Mucosa of descending colon (tissue), 3 donors: ENCODE measurements around the gene HTRA3. TPM values are rescaled to one million over a fixed set of nuclear protein-coding genes. Genes with fewer than 3 reads are reported as not detected.

Experiments
- ATAC-seq: fragments of 200-7000 bp; cut with Tn5 transposase; one replicate; pipeline ENCODE4 v1.9.1; 2020; ENCODE audit warnings: mild to moderate bottlenecking, moderate library complexity
- DNase-seq, 3 donors: peaks; one replicate each; pipeline ENCODE4 v3.0.0-alpha.2; 2020
- H3K36me3 ChIP-seq: fragments of 200-600 bp; one replicate; pipeline ENCODE4 v1.8.0; 2021; ENCODE audit warnings: low read depth, mild to moderate bottlenecking
- H3K4me1 ChIP-seq: fragments of 200-600 bp; one replicate; pipeline ENCODE4 v1.8.0; 2021; ENCODE audit warnings: low read depth, mild to moderate bottlenecking
- H3K4me3 ChIP-seq: fragments of 200-600 bp; one replicate; pipeline ENCODE4 v1.8.0; 2021; ENCODE audit warnings: mild to moderate bottlenecking
- H3K9me3 ChIP-seq: fragments of 200-600 bp; one replicate; pipeline ENCODE4 v1.8.0; 2021; ENCODE audit warnings: mild to moderate bottlenecking
- intact Hi-C, 2 donors: fragments of 100-400 bp; cut with DNase I in 1 of 2; cut with micrococcal nuclease in 1 of 2; formaldehyde crosslinking; loops; one replicate each; pipeline versions ENCODE4 v1.11.0 to v1.11.1; 2022; cut with DNase I, micrococcal nuclease
- total RNA-seq, 3 donors: library from RNA; stranded (reverse); fragmentation: NEBNext Ultra II Directional in 2 of 3; extraction: Animal tissue kit (Norgen Biotek cat#: 25700) in 2 of 3; gene quantifications; one replicate each; pipeline versions ENCODE4 v1.2.1 to v1.2.4, GENCODE V29; 2021 to 2023
- TF ChIP-seq, protein P1 (sequence below): fragments of 200-600 bp; IDR thresholded peaks from one replicate; pipeline ENCODE4 v1.8.0; 2022; ENCODE audit warnings: antibody characterized with exemption, mild to moderate bottlenecking
- donor health status: DM: no; HTN: no; CAD: no; lungs with moderate emphysema.
- donor health status: DM: no; HTN: no; CAD: no.
- donor health status: DM: no; HTN: yes; CAD: no.

HTRA3 gene
- total RNA-seq, 3 donors from 2014 or later: 2.5 to 18.5 (median 4.2) TPM

DNA sequence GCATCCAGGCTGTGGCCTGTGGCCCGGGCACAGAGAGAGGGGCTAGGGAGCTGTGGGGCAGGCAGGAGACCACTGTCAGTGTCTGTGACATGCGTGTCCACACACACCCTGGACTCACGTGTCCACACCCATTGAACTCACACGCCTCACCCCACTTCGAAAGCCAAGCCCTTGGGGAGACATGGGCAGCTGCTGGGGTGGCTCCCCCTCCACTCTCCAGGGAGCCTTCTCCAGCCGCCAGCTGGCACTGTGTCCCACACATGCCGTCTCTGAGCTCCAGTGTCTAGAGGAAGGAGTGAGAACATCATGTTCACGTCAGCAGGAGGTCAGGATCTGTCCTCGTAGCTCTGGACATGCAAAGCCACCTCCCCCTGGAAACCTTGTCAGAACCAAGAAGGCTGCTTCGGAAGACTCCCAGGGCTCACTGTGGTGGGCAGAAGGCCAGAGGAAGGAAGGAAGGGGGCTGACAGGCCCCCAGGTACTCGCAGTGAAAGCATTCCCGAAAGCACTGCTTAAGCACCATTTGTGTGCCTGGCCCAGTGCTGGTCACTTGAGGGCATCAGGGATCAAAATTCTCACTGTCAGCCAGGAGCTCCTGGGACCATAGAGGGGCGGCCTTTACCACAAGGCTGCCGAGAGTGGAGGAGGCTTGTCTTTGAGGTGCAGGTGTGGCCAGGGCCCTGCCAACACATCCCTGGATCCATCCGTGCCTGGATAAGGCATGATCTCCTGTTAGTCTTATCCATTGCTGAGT, 61.4 kb downstream of the HTRA3 start:
- Histone ChIP-seq H3K9me3 (no peaks in the 10 kb centered on the region), H3K4me3 (no peak overlapping the region), H3K4me1 (peaks cover 2% of the 10 kb centered on the region), H3K36me3 (no peaks in the 10 kb centered on the region)
- intact Hi-C loops: no loop called here
- DNase-seq (peak in 1 of 3 donors; percentile 33), ATAC-seq (peak; percentile 32)
- TF ChIP-seq, protein P1, sequence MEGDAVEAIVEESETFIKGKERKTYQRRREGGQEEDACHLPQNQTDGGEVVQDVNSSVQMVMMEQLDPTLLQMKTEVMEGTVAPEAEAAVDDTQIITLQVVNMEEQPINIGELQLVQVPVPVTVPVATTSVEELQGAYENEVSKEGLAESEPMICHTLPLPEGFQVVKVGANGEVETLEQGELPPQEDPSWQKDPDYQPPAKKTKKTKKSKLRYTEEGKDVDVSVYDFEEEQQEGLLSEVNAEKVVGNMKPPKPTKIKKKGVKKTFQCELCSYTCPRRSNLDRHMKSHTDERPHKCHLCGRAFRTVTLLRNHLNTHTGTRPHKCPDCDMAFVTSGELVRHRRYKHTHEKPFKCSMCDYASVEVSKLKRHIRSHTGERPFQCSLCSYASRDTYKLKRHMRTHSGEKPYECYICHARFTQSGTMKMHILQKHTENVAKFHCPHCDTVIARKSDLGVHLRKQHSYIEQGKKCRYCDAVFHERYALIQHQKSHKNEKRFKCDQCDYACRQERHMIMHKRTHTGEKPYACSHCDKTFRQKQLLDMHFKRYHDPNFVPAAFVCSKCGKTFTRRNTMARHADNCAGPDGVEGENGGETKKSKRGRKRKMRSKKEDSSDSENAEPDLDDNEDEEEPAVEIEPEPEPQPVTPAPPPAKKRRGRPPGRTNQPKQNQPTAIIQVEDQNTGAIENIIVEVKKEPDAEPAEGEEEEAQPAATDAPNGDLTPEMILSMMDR: no peak

DNA sequence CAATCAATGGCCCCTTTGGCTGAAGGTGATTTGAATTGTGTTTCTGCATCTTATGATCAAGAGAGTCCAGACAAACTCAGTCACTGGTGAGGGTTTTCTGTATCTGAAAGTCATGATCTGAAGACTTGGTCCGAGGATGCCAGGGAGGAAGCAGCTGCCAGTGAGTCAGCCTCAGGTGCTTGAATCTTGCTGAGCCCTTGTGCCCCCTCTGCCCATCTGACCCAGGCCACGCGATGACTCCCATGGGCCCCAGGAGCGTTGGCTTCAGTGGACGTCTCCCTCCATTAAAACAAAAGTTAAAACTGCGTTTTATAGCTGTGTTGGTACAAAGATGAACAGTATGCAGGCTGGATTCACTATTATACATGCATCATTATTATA, 62.0 kb downstream of the HTRA3 start:
- Histone ChIP-seq H3K36me3 (no peaks in the 10 kb centered on the region), H3K9me3 (no peaks in the 10 kb centered on the region), H3K4me1 (peaks cover 2% of the 10 kb centered on the region), H3K4me3 (no peak overlapping the region)
- TF ChIP-seq, protein P1: no peak
- DNase-seq (no peak), ATAC-seq (no peak)
- intact Hi-C loops: no loop called here

DNA sequence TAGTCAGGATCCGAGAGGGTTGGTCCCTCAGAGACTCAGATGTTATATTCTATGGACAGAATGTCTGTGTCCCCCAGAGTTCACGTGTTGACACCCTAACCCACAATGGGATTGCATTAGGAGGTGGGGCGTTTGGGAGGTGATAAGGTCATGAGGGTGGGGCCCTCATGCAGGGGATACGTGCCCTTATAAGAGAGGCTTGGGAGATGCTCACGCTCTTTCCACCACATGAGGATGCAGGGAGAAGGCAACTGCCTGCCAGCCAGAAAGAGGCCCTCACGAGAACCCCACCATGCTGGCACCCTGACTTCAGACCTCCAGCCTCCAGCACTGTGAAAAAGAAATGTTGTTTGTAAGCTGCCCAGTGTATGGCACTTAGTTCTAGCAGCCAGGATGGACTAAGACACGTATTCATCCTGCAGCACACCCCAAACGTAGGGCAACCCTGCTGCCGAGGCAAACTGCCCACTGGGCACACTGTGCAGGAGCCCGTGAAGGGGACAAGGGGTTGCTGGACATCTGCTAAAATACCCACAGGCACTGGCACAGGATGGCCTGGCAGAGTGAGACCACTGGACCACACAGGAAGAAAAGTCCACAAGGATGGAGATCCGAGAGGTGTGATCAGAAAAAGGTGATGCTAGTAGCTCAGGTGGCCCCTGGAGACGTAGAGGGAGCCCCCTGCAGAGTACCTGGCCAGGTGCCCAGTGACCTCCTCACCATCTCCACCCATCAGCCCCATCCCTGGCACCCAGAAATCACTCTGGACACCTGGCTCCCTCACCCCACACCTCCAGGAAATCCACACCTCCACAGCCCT, 62.7 kb downstream of the HTRA3 start:
- ATAC-seq: no peak
- no peak overlapping the region for H3K4me3 ChIP-seq
- H3K4me1 ChIP-seq: peaks cover 2% of the 10 kb centered on the region
- intact Hi-C loops: no loop called here
- no peaks in the 10 kb centered on the region for H3K9me3 ChIP-seq
- TF ChIP-seq, protein P1: no peak
- DNase-seq: no peak
- no peaks in the 10 kb centered on the region for H3K36me3 ChIP-seq

DNA sequence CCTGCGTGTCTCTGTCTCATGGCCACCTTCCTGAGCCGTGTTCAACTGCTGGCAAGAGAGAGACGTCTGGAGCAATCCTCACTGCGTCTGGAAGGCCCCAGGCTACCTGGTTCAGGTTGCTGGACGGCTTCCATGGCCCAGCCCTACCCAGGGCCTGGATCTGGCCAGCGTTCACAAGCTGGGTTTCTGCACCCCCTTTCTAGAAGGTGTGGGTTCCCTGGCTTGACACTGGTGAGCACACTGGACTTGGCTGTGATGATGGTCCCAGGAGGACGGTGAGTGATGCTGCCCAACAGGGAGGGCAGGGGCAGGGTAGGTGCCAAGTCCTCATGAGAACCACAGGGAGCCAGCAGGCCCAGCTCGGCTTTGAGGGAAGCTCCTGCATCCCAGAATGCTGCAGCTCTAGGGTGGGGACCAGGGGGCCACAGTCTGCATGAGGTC, 63.4 kb downstream of the HTRA3 start:
- intact Hi-C loops: no loop called here
- H3K4me1 ChIP-seq: peaks cover 2% of the 10 kb centered on the region
- DNase-seq (no peak), ATAC-seq (no peak)
- TF ChIP-seq, protein P1: no peak
- H3K9me3 ChIP-seq: no peaks in the 10 kb centered on the region
- no peak overlapping the region for H3K4me3 ChIP-seq
- H3K36me3 ChIP-seq: no peaks in the 10 kb centered on the region

DNA sequence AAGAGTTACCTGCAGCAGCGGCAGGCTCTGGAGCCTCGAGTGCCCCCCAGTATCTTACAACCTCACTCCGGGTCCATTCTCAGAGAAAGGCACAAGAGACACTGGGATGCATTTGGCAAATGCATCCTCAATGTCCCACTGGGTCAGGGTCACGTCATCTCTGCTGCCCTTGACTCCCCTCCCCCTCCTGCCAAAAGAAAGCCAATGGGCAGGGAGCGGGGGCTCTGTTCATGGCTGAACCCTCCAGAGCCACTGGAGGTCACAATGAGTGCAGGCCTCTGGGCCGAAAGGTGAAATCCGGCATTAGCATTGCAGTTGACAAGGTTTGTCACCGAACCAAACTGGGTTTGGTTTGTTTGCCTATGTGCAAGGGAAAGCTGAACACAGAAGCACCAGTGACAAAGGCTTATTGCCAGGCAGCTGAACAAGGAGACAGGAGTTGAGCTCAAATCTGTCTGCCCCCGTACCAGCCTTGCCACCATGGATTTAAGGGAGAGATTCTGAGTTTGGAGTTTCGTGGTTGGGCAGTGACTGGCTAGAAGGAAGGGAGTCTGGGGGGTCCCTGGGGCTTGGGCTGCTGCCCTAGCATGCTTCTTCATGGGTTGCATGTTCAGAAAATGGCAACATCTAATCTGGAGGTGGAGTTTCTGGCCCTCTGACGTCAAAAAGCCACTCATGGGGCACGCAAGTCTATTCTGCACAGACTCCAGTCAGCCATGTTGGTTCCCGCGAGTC, 64.3 kb downstream of the HTRA3 start:
- TF ChIP-seq, protein P1: no peak
- H3K36me3 ChIP-seq: no peaks in the 10 kb centered on the region
- H3K4me3 ChIP-seq: no peak overlapping the region
- H3K9me3 ChIP-seq: no peaks in the 10 kb centered on the region
- DNase-seq (no peak), ATAC-seq (no peak)
- intact Hi-C loops: no loop called here
- H3K4me1 ChIP-seq: peaks cover 2% of the 10 kb centered on the region
